GM11168 (cell line): ENCODE data around the gene MXD1.
"Not testable (repeated sequence)": the region's sequence is repeated elsewhere in the genome, so short reads cannot be mapped to it uniquely, and the experiment has no call there.

Experiments used
- in situ Hi-C: fragments of 300-500 bp; cut with MboI; formaldehyde crosslinking; loops from one replicate; pipeline ENCODE4 v1.12.0; 2022; ENCODE audit warnings: low sequenced_read_pairs; ENCODE audit not compliant: unreplicated experiment

The MXD1 gene

DNA sequence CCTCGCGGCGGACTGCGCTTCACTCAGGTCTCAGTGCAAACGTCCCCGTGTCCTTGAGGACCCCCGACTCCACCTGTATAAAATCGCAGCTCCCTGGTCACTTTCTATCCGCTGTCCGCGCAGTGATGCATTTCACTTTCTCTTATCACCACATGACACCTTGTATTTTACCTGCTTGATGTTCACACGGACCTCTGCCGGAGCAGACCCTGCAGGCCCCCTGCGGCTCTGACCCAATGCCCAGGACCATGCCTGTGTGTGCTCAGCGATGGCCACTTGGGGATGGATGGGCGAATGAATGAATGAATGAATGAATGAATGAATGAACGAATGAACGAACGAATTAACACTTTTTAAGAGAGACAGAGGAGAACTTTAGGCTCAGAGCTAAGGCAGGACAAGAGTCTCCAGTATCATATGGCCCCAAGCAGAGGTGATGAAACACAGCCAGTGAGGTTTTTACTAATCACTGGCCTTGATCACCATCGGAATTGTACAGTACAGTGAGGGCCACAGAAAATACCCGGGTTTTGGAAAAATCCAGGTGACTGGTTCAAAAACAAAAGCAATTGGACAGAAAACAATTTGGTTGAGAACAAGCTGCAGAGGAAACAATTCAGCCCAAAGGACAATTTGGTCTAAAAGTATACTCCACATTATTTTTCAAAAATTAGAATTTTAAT is 34.2 kb downstream of the MXD1 start:
- in situ Hi-C loops = no loop called here

DNA sequence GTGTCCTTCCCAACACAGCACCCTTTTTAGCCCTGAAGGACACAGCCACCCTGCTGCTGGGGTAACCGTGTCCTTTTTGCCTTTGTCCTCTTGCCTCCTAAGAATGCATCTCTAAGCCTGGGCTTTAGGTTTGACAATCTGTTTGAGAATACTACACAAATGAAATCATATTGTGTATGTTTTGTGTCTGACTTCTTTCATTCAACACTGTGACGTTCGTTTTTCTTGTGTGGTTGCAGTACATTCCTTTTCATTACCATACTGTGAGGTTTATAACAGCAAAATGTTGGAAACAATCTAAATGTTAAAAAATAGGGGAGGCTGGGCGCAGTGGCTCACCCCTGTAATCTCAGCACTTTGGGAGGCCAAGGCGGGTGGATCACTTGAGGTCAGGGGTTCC is 35.3 kb downstream of the MXD1 start:
- in situ Hi-C loops = no loop called here

DNA sequence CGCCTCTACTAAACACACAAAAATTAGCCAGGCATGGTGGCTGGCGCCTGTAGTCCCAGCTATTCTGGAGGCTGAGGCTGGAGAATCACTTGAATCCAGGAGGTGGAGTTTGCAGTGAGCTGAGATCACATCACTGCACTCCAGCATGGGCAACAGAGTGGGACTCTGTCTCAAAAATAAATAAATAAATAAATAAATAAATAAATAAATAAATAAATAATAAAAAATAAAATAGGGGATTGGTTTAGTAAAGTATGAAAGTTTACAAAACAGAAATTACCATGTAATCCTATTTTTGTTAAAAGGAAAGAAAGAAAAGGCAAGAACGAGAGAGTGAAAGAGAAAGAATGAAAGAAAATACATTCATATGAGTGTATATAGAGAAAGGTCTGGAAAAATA is 35.8 kb downstream of the MXD1 start:
- in situ Hi-C loops = not testable (repeated sequence)

DNA sequence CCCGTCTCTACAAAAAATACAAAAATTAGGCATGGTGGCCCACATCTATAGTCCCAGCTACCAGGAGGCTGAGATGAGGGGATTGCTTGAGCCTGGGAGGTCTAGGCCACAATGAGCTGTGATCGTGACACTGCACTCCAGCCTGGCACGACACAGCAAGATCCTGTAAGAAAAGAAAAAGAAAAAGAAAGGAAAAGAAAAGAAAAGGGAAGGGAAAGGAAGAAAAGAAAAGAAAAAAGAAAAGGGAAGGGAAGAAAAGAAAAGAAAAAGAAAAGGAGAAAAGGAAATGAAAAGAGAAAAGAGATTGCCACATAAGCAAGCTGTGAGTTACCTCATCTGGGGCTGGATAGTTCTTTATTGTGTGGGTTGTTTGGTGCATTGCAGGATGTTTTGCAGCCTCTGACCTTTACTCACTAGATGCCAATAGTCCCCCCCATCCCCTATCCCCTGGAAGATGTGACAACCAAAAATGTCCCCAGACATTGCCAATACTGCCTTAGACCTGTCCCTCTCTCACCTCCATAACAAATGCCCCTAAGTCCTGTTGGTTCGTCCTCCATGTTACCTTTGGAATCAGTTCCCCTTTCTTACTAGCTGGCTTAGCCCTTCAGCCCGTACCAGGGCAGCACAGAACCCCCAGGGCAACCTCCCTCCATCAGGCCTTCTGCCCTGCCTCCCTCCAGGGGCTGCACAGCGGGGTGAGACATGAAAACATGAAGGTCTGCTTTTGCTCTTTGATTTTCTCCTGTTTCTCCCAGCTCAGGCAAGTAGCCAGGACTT is 37.6 kb downstream of the MXD1 start:
- in situ Hi-C loops = no loop called here

DNA sequence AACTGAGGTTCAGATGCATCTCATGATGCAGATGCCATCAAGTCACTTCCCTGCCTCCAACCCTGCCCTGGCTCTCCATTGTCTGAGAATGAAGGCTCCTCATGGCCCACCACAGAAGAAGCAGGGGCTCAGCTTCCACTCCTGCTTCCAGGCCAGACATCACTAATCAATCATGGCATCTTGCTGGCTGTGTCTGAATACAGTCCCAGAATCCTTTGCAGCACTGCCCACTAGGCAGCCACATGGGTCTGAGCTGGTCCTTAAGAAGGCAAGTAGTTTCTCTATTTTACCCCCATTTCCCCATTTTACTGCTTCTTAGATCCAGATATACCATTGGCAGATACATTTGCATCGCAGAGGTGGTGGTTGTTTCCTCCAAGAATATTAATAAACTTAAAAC is 39.2 kb downstream of the MXD1 start:
- in situ Hi-C loops = no loop called here

DNA sequence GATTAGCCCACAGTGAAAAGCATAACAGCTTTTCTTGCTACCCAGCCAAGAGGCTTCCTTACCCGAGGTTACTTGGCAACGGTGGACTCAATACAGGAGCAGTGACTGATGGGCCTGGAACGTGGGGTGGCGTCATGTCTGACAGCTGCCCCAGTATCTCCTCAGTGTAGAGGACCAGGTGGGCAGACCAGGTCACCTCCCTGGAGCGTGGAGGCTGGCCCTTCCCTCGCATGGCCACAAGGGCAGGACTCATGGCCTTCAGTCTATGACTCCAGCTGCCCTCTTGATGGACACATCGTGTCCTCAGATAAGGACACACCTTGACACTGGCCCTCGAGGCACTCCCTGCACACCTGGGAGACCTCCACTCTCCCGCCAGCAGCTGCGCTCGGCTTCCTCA is 40.1 kb downstream of the MXD1 start:
- in situ Hi-C loops = no loop called here

DNA sequence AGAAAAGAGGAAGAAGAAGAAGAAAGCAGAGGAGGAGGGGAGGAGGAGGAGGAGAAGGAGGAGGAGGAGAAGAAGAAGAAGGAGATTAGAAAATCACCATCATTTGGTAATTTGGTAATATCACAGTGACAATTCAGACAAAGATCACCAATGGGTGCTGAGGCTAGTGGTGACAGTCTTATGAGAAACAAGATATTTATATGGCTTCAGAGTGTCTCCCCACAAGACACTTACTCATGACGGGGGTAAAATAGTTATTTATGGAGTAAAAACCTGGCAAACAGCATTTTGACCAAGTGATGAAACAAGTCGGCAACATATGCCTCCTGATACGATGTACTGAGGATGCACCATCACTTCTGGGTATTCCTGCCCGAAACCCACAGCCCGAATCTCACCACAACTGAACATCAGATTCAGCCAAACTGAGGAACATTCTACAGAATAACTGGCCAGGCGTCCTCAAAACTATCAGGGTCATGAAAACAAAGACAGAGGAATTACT is 41.6 kb downstream of the MXD1 start:
- in situ Hi-C loops = no loop called here

DNA sequence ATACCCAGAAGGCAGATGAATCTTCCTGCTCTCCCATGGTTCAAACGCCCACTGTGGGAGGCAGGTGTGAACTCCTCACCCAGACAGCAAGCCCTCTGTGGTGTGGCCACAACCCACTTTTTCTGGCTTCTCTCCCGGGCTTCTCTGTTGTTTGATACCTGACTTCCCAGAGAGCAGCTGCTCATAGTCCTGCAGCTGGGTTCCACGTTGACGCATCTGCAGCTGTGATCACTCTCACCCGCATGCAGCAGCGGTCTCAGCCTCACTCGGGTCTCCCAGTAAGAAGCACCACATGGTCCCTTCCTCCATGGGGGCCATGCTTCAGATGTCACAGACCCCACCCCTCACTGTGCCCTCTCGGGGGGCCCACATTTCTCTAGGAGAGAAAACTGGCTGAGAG is 43.1 kb downstream of the MXD1 start:
- in situ Hi-C loops = no loop called here

DNA sequence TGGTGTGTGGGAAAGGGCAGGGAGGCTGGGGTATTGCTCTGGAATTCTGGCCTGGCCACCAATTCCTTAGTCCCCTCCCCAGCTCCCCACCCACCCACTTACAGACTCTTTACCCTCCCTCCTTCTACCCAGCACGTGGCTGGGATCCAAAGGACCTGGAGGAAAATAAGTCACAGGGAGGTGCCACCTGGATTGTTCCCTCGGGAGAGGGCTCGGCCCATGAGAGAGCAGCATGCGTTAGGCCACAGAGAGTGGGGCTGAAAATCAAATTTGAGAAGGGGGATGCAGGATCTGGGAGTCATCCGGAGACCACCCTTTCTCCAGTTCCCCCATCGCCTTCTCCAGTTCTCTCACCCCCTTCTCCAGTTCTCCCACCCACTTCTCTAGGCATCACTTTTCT is 43.6 kb downstream of the MXD1 start:
- in situ Hi-C loops = no loop called here

DNA sequence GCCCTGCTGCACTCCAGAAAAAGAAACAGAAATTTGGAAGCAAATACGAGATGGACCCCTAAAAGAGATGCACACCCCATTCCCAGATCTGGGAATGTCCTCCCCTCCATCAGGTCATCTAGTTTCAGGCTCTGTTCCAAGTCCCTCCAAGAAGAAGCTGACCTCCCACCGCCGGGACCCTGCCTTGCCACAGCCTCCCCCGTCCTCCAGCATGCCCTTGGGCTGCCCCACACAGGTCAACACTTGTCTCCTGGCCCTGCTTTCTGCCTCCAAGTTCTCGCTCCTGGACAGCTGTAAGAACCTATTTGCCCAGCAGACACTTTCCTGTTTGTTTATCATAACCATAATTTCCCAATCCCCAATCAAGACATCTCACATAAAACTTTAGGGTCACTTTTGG is 44.5 kb downstream of the MXD1 start:
- in situ Hi-C loops = no loop called here

DNA sequence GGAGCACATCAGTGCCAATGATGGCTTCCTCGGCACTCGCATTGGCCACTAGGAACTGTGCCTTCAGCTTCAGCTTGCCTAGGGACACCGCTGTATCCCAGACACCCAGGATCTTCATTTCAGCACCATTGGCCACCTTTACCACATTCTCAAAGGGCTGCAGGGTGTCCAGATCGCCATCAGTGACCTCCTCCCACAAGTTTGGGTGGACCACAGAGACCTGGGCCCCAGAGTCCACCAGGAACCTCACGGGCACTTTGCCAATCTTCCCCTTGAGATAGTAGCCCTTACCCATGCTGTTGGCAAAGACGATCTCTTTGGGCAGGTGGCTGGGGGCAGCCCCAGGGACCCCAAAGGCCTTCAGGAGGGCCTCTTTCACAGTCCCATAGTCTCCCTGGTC is 45.9 kb downstream of the MXD1 start:
- in situ Hi-C loops = no loop called here

DNA sequence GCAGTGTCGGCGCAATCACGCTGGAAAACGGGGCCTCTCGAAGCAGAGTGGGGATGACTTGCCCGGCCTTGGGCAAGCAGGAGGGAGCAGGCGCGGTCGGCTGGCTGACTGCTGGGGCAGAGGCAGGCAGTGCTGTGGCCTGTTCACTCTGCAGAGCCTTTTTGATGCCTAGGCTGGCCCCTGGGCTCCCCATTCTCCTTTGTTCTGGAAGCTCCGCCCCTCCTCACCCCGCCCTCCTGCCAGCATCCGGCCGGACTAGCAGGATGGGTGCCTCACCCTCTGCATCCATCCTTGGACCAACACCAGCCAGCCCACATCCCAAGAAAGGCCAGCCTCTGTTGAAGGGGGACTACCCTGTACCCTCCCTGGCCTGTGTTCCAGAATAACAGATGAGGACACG is 46.6 kb downstream of the MXD1 start, which contains the start of gene ASPRV1:
TSS of gene ASPRV1 (minus strand) at position 136 of the 400 bp plus-strand sequence. CDS start 195 bp downstream, outside the sequence.
- in situ Hi-C loops = no loop called here

DNA sequence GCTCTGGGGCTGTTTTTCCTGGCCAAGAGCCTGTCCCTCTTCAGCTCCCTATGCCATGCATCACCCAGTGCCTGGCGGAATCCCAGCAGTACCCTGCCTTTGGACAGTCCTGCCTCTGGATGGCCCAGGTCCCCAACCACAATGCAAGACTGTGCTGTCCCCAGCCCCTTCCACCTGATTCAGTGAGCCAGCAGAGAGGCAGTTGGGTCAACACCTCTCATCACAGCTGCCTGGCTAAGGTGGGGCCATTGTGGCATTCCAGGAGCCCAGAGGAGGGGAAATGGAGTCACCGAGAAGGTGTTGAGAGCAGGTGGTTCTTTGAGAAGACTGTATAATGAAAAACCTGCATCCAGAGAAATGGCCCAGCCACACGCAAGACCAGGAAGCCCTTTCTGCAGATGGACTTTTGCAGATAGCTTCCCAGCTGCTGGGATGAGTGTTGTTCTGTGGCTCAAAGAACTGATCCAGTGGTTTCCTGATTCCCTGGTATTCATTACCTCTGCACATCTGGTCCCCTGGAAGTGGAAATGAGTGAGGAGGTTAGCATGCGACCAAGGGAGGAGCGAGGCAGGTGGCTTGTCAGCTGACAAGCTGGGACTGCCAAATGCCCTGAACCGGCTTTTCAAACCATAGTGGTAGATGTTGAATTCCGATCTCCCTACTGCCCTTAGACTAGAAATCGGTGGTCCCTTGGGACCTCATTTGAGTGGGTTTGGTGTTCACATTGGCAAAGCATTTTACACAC is 48.2 kb downstream of the MXD1 start:
- in situ Hi-C loops = no loop called here

DNA sequence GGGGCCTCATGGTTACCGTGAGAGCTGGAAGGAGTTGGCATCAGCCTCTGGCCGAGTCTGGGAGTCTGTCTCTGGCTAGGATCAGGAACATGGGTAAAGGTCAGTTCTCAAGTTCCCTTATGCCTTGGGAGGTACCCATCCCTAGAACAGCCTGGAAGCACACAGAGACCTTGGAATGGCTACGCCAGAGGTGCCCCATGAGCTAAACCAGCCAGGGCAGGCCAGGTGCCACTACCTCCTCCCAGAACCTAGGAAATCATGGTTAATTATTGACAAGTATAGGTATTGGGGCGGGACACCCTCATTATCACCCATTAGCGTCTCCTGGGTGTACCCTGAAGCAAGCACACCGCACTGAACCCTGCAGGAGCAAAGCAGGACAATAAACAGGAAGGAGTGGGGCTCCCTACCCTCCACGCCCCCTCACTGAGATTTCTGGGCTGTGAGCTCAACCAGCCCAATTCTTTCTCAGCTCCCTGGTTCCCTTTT is 49.5 kb downstream of the MXD1 start:
- in situ Hi-C loops = no loop called here

DNA sequence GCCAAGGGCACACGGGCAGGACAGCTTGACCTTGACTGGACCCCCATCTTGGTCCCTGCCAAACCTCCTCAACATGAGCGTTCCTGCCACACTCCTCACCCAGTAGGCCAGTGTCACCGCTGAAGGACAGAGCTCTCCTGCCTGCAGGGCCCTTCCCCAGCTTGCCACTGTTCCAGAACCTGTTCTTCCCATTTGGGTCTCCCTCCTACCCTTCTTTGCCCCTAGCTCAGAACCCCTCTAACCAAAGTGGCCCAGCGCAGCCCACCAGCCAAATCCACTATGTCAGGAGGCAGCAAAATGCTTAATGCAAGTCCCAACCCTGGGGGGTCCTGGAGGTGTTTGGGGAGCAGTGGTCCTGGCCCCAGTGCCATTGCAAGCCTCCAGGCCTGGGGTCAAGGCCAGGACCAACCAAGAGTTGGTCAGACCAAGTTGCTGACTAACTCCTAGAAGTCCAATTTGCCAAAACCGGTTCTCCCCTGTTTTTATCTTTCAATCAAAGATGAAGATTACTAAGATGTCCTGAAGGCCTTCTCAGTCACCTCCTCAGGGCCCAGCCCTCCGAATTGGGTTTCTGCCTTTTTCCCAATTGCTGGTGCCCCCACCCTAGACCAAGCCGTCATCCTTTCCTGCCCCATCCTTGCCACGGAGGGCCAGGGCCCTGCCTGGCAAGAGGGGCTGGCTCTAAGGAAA is 51.0 kb downstream of the MXD1 start:
- in situ Hi-C loops = no loop called here

DNA sequence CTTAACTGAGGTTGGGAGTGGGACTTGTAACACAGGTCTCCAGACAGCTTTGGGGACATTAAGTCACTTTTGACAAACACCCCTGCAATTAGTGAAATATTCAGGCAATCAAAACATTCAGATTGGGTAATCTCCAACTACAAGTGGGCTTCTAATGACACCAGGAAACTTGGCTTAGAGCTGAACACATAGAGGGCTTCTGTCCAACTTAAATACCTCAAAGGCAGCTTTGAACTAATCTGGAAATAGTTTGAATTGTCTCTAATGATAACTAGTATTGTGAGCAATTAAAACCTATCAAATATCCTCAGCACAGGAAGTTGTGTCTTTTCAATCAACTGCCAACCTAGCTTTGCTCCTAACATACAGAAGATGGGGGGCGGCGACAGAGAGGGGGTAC is 51.6 kb downstream of the MXD1 start:
- in situ Hi-C loops = no loop called here

DNA sequence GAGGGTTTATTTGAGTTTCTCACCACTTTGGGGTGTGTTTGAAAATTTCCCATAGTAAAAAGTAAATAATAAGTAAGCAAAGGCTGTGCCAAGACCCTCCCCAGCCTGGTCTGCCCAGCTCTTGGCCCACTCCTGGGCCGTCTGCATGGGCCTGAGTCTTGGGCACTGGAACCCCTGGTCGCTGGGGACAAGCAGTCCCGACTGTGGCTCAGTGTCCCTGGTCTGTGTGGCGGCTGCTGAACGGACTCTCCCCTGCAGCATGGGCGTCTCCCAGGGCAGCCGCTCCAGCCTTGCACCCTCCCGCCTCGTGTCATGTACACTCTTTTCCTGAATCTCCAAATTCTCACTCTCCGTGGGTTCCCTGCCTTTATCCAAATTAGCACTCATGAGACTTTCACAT is 53.7 kb downstream of the MXD1 start:
- in situ Hi-C loops = no loop called here

DNA sequence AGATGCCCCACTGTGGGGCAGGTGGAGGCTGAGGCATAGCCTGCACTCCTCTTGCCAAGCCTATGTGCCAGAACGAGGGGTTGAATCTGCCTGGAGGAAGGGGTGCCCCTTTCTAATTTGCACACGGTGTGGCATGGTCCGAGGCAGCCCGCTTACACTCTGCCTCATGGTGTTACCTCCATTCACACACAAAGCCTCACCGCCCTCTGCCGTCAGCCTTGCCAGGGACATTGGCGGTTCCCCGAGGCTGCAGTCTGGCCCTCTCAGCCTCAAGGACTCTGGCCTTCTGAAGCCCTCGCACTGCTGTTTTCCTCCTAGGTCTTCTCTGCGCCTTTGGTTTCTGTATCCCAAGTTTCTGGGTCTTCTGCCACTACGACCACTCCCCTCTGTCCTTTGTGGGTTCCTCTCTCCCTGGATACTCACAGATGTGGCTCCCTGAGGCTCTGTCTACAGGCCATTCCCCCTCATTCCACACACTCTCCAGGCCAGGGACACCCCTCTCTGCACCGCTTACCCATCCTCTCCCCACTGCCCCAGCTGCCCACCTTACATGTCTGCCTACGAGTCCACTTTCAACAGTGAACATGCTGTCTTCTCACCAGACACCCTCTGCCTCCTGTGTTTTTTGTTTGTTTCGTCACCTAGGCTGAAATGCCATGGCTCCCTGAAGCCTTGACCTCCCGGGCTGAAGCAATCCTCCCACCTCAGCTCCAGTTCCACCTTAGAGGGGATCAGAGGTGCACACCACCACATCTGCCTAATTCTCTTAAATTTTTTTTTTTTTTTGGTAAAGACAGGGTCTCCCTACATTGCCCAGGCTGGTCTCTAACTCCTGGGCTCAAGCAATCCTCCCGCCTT is 54.4 kb downstream of the MXD1 start:
- in situ Hi-C loops = no loop called here

DNA sequence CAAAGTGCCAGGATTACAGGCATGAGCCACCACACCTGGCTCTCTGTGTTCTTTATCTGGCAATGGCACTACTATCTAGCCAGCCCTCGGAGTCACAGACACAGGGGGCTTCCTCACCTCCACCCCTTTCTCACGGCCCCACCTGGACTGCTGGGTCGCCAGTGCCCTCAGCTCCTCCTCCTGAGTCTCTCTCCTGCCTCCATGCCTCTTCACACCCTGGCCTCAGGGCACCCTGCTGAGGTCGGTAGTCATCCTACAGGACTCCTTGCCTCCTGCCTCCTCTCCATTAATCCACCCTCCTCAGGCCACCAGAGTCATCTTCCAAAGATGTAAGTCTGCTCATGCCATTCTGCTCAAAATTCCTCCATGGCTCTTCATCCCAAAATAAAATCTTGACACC is 55.1 kb downstream of the MXD1 start:
- in situ Hi-C loops = no loop called here
